Superior temporal gyrus (tissue), 1 donor: ENCODE data around the gene PRCC.
"Not testable (repeated sequence)": the region's sequence is repeated elsewhere in the genome, so short reads cannot be mapped to it uniquely, and the experiment has no call there.

Experiments used
- DNase-seq: peaks from one replicate; pipeline ENCODE4 v3.0.0-alpha.2; 2016; ENCODE audit errors: extremely low spot score

The PRCC gene

DNA sequence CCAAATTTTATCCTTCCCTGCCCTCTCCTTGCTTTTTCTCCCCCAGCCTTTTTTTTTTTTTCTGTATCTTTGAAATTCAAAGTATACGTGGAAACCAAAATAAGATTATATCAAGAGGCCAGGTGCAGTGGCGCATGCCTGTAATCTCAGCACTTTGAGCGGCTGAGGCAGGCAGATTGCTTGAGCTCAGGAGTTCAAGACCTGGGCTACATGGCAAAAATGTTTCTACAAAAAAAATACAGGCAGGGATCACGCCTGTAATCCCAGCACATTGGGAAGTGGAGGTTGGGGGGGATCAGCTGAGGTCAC is 6.6 kb upstream of the PRCC start:
- DNase-seq = no peak

DNA sequence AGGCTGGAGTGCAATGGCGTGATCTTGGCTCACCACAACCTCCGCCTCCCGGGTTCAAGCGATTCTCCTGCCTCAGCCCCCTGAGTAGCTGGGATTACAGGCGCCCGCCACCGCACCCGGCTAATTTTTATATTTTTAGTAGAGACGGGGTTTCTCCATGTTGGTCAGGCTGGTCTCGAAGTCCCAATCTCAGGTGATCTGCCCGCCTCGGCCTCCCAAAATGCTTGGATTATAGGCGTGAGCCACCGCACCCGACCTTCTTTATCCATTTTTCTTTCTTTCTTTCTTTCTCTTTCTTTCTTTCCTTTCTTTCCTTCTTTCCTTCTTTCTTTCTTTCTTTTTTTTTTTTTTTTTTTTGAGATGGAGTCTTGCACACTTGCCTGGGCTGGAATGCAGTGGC is 2.2 kb upstream of the PRCC start:
- DNase-seq = not testable (repeated sequence)

DNA sequence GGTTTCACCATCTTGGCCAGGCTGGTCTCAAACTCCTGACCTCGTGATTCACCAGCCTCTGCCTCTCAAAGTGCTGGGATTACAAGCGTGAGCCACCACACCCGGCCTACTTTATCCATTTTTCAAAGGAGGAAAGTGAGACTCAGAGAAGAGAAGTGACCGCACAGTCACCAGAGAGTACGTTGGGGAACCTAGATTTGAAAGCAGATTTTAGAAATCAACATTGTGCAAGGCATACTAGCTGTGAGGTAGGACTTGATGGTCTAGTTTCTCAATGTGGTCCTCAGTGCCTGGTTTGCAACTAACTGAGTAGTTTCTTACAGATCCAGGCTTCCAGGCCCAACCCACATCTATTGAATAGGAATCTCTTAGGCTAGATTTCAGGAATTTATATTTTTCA is 1.7 kb upstream of the PRCC start:
- peak; percentile 11 for DNase-seq

DNA sequence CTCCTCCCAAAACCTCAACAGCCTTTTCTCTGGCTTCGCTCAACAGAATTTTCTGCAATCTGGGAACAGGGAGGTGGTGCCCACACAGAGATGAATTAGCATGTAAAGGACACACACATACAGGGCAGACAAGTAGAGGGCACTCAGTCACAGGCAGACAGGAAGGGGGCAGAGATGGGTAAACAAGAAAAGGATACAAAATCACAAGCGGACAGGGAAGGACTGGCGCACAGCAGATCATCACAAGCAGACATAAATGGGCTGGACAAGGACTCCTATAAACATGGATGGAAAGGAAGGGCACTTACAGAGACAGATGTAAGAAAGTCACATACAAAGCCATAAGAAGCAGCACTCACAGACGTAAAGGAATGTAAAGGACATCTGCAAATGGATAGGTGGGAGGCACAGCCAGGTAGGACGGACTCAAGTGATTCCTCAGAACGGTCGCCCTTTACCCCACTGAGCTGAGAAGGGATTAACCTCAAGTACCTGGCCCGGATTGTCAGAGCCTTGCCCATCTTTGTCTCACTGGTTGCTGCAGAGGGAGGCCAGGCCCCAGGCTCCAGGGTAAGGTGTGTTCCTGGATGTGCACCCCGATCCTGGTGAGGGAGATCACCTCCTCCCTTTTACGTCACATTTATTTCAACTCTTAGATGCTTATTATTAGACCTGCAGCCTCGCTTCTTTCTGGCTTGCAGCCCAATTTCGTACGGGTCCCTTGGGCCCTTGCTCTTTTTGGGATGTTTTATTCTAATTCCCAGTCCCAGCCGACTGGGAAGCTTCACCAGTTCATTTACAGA is 836 bp upstream of the PRCC start:
- no peak for DNase-seq

DNA sequence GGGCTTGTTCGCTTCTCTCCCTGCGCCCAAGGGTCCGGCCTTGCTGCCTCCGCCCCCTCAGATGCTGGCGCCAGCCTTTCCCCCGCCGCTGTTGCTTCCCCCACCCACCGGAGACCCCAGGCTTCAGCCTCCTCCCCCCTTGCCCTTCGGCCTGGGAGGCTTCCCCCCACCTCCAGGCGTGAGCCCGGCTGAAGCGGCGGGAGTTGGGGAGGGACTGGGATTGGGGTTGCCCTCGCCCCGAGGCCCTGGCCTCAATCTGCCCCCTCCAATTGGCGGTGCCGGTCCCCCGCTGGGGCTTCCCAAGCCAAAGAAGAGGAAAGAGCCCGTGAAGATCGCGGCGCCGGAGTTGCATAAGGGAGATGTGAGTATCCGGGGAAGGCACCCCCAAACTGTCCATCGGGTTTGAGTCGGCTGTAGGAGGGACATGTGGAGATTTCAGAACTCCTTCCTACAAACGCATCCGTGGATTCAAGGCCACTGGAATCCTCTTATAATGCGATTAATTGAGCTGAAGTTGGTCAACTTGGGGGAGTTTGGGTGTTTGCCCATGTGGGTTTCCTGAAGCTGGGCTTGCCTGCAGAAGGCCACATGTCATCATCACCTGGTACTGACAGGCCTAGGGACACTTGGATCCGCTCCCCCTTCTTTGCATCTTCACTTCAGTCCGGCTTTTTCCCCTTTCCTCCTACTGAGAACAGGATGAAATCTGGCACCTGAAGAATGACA is 707 bp downstream of the PRCC start:
- DNase-seq = peak; percentile 40

DNA sequence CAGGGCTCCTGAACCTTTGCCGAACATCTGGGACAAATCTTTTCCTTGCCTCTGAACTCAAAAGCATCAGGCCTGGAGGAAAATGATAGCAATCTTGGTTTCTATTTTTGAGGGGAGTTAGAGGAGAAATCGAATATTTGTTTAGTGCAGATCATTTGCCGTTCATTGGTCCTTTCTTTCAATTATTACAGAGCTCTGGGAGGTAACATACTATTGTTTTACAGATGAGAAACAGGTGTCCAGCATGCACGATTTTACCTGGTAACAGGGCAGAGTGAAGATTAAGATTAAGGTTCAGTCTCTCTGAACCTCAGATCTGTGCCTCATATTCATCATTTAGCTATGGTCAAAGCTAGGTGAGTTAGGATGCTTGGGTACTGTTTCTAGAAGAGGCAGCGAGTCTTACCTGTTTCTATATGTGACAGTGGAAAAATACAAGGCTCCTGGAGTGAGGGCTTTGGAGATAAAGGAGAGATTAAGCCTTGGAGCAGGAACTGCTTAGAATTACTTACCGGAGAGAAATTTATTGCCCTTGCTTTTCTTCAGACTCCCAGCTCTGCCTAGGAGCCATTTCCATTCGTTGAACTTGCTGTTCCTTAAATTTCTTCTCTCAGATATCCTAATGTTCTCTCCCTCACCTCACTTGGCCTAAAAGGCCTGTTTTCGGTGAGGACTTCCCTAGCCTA is 1.4 kb downstream of the PRCC start:
- no peak for DNase-seq

DNA sequence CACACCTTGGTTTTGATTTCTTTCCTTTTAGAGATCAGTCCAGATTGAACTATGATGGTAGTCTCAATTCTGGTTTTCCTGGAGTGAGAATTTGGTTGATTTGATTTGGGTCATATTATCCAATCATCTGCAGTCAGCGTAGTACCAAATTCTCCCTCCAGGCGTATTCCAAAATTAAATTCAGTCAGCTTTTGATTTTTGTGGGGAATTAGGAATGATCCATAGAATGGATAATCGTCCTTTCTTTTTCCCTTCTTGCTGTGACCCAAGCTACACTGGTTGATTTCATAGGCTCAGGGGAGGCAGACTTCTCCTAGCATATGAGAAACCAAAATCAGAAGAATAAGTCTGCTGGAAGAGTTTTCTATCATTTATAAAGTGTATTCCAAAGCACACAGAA is 4.9 kb downstream of the PRCC start:
- DNase-seq = no peak

DNA sequence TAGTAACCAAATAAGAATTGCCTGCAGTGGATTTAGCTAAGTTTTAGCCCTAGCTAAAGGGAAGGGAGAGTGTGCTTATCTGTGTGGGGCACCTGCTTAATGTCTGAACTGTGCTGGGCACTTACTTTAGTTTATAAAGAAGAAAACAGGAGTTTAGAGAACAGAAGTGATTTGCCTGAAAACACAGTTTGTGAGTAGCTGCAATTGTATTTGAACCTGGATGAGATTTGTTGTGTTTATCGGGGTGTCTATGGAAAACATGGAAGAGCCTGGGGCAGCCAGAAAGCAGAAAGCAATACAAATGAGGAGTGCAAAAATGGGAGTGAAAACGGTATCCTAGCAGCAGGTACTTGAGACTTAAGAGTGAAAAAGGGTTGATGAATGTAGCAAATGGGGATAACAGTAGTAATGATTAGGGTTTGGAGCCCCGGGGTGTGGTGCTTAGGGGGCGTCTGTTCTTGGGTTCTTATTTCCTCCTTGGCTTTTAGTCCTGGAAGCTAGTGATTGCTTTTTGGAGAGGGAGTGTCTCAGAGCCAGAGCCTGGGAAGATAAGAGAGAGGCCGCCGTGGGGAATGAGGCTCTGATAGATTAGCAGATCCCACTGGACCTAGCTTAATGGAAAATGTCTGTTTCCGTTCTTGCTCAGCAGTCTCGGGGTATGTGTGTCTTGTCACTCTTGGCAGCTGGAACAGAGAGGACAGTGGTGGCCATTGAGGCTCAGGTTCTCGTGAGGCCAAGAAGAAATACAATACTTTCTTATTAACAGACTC is 5.6 kb downstream of the PRCC start:
- no peak for DNase-seq

DNA sequence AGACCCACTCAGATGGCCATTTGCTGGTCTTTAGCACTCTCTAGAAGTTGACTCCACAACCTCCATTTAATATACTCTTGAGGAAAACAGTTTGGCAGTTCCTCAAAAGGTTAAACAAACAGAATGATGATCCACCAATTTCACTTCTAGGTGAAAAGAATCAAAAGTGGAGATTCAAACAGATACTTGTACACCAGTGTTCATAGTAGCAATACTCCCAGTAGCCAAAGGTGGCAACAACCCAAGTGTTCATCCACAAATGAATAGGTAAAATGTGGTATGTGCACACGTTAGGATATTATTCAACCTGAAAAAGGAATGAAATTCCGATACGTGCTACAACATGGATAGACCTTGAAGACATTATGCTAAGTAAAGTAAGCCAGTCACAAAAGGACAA is 6.3 kb downstream of the PRCC start:
- no peak for DNase-seq

DNA sequence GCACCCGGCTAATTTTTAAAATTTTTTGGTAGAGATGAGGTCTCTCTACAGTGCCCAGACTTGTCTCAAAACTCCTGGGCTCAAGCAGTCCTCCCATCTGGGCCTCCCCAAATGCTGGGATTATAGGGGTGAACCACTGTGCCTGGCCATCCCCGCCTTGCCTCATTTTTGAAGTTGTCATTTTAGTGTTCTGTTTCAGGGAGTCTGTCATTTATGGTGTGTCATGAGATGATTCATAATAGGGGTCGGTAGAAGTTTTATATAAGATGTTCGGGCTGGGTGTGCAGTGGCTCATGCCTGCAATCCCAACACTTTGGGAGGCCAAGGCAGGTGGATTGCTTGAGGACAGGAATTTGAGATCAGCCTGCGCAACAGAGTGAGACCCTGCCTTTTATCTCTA is 8.5 kb downstream of the PRCC start:
- DNase-seq = no peak

DNA sequence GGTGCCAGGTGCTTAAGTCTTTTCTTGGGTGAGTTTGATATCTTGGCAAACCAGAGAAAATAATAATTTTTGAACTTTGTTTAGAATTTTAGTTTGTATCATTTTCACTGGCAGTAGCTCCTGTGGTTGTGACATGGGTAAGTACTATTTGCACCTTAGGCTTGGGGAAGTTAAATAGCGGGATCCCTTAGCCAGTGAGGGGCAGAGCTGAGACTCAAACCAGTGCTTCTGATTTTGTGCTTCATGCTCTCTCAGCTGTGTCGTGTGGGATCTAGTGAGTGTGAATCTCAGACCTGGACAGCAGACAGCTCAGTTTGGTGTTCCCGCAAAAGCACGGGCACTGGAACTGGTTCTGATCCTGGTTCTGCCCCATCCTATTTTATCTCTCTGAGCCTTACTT is 9.6 kb downstream of the PRCC start:
- DNase-seq = no peak

DNA sequence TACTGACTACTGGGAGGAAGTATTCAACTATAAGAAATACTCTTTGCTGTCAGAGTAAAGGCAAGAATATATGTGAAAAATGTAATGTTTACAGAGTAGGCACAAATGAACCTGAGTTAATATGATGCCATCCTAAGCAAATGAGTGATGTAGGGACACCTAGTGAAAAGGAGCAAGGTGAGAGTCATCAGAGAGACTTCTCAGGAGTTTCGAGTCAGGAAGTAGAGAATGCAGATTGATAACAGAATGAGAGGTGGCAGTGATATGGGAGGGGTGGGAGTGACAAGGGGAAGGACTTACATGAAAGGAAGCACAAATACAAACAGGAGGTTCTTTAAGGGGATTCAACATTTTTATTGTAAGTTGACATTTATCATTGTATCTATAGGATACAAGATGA is 10.2 kb downstream of the PRCC start:
- DNase-seq = no peak

DNA sequence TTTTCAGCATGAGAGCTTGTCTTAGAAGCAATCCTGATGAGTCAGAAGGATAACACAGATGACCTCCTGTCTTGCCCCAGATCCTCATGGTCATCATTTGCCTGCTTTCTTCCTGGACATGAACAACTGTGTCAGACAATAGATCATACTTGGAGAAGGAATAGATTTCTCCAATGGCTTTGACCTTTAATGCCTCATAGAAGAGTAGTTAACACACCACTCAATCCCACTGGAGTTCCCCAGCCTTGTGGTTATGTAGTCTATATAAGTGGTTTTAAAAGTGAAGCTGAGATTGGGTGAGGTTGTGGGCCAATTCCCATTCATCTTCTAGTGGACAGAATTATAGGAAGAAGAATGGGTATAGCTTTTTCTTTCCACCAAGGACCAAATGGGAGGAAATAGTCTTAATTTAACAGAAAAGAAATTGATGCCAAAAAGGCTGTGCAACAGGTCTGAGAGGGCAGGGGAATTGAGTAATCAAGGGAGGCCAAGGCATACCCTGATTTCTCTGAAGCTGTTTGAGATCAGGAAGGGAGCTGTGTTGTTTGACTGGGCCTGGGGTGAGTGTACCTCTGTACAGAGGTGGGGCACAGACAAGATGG is 14.4 kb downstream of the PRCC start:
- DNase-seq = no peak

DNA sequence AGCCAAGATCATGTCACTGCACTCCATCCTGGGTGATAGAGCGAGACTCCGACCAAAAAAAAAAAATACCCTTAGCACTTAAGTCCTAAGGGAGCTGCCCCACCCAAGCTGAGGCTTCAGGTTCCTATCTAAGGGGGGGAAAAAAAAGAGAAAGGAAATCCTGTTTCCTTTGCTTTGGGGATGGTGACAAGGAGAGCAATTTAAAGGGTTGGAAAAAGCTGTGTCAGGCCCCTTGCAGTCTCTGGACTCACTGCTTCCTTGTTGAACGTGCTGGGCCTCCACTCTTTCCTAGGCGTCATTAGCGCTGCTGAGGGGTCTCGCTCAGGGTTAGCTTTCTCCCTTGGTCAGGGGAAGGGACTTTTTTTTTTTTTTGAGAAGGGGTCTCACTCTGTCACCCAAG is 18.1 kb downstream of the PRCC start:
- no peak for DNase-seq

DNA sequence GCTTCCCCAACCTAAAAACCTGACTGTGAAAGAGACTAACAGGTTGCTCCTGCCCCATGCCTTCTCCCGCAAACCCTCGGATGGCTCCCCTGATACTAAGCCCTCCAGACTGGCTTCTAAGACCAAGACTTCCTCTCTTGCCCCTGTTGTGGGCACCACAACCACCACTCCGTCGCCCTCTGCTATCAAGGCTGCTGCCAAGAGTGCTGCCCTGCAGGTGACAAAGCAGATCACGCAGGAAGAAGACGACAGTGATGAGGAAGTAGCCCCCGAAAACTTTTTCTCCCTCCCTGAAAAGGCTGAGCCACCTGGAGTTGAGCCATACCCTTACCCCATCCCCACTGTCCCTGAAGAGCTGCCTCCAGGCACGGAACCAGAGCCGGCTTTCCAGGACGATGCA is 19.3 kb downstream of the PRCC start:
- DNase-seq = no peak

DNA sequence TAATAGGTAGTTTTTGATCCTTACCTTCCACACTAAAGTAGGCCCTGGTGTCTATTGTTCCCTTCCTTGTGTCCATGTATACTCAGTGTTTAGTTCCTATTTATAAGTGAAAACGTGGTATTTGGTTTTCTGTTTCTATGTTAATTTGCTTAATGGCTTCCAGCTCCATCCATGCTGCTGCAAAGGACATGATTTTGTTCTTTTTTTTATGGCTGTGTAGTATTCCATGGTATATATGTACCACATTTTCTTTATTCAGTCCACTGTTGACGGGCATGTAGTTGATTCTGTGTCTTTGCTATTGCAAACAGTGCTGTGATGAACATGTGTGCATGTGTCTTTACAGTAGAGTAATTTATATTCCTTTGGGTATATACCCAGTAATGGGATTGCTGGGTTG is 20.8 kb downstream of the PRCC start:
- no peak for DNase-seq

DNA sequence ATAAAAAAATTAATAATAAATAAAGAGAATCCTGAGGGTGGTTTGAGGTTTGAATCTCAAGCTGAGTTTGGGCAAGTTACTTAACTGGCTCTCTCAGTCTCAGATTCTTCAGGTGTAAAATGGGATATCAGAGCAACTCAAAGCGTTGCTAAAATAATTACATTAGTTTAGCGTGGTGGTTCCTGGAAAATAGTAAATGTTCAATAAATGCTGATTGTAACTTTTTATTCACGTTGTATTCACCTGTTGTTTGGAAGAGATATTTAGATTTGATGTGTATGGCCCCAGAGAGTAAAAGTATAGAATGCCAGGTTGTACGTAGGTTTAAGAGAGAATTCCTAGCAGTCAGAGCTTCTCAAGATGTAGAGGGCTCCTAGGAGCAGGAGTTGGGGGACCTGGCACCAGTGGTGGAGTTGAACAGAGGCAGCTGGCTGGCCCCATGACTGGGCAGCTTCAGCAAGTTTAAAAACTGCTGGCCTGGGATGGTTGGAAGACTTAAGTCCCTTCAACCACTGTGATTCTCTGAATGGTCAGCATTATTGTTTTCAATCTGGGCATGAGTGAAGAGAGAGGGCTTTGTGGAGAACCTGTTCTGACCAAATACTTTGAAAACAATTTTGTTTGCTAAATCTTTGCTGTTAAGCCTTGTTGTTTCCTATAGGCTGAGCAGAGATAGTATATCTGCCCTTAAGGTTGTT is 22.4 kb downstream of the PRCC start:
- no peak for DNase-seq

DNA sequence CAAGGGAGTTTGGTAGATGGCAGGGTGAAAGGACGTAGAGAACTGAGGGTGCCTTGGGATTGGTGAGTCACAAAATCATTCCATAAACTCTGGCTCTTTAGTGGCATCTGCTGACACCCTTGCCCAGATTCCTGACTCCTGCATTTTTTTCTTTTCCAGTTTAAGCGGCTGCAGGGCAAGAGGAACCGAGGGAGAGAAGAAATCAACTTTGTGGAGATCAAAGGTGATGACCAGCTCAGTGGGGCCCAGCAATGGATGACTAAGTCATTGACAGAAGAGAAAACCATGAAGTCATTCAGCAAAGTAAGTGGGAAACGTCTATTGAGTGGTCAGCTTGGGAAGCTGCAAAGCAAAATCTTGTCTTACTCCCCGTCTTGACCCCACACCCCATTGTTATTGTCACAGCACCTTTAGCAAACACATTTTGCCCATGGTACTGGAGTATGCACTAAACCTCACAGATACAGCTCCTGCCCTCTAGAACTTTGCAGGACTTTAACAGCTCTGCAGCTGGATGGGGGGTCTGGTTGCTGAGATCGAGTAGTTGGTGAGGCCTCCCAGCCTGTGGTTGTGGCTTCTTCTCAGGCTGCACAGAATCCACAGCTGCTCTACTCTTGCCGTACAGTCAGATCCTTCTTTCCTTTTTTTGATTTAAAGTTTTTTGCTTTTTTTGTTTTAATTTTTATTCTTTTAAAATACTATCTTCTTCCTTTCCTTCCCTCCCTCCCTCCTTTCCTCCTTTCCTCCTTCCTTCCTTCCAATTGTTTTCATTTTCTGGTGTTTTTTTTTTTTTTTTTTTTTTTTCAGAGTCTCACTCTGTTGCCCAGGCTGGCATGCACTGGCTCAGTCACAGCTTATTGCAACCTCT is 27.4 kb downstream of the PRCC start:
- no peak for DNase-seq

DNA sequence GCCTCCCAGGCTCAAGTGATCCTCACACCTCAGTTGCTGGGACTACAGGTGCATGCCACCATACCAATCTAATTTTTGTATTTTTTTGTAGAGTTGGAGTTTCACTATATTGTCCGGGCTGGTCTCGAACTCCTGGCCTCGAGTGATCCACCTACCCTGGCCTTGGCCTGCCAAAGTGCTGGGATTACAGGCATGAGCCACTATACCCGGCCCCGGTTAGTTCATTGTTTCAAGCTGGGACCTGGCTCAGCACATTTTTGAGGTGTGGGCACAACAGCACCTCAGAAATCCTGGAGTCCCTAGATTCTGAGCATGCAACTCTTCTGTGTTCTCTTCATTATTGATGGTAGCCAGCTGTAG is 28.0 kb downstream of the PRCC start:
- no peak for DNase-seq

DNA sequence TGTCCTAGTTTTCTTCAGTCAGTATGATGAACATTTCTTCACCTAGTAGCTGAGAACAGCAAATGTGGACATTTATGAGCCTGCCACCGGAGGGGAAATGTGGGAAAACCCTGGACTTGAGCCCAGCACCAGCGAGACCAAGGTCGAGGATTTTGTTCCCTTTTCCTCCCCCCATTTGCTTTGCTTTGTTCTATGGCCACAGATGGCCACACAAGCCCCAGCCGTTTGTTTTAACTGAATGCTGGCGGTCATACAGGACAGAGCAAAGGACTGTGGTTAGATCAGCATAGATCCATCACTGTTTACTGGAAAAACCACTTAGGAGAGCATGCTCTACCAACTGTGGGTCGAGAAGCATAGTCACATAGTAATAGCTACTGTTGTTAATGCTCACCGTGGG is 28.5 kb downstream of the PRCC start:
- peak; percentile 90 for DNase-seq
